Retinal pigment epithelial cell (primary cell): ENCODE results near the gene IKBKE.

Experiments
- DNase-seq: peaks from one replicate; pipeline ENCODE4 v3.0.0-alpha.2; 2010; ENCODE audit warnings: low read depth
- H3K4me3 ChIP-seq: 2 replicates; pipeline ENCODE4 v1.5.1; 2011; ENCODE audit warnings: mild to moderate bottlenecking, low read length, control low read depth, moderate library complexity
- CTCF ChIP-seq: conservative IDR thresholded peaks from 2 replicates; pipeline ENCODE4 v1.5.1; 2011; ENCODE audit warnings: low read depth, low read length, control low read depth, inconsistent platforms

IKBKE gene

GRCh38 chr1:206472024-206472423 lies 1.7 kb downstream of the IKBKE start:
- no peak for TF ChIP-seq CTCF
- no peak for DNase-seq
- H3K4me3 ChIP-seq, result no peak overlapping the region

- no peak for DNase-seq
Measured at GRCh38 chr1:206472454-206472853, 2.2 kb downstream of the IKBKE start.

GRCh38 chr1:206472886-206473285 lies 2.6 kb downstream of the IKBKE start:
- DNase-seq, result no peak
- no peak for TF ChIP-seq CTCF
- no peak overlapping the region for H3K4me3 ChIP-seq

More at GRCh38 chr1:206472454-206472853, 2.2 kb downstream of the IKBKE start:
- H3K4me3 ChIP-seq, result no peak overlapping the region
- no peak for TF ChIP-seq CTCF

- DNase-seq, result no peak
- no peak for TF ChIP-seq CTCF
- H3K4me3 ChIP-seq, result no peak overlapping the region
Measured at GRCh38 chr1:206476058-206476457, 5.8 kb downstream of the IKBKE start.

GRCh38 chr1:206476591-206476990 lies 6.3 kb downstream of the IKBKE start:
- no peak for DNase-seq
- no peak for TF ChIP-seq CTCF
- H3K4me3 ChIP-seq, result no peak overlapping the region

- TF ChIP-seq CTCF, result no peak
- DNase-seq, result no peak
Measured at GRCh38 chr1:206477110-206477509, 6.8 kb downstream of the IKBKE start.

GRCh38 chr1:206477581-206478380 lies 7.5 kb downstream of the IKBKE start:
- no peak for TF ChIP-seq CTCF
- H3K4me3 ChIP-seq, result no peak overlapping the region

More at GRCh38 chr1:206477110-206477509, 6.8 kb downstream of the IKBKE start:
- H3K4me3 ChIP-seq, result no peak overlapping the region

More at GRCh38 chr1:206477581-206478380, 7.5 kb downstream of the IKBKE start:
- DNase-seq, result no peak
